ENCODE measurements around the gene ESR2.

DNA sequence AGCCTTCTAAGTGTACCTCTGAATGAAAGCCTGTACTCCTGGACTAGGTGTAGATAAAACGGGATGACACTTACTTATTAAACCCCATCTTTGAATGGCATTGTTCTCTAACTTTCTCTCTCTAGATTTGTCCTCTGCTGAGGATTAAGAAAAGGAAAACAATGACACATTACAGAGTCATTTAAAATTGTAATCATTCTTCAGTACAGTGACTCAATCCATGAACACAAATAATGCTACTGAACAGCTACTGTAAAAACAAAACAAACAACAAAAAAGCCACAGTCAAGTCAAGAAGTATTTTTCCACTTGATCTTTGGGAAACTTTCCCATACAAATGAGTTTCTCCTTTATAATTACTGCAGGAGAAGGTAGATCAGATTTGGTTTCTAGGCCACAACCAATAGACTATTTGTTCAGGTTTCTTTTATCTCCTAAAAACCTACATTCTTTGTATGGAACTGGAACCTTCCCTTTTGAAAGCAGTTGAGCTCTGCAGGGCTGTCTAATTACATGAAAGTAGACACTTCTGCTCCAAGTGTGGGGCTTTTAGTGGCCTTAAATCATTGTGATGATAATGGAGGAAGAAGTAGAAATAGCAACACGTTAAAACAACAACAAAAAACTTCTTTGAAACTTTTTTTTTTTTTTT lies 219.1 kb downstream of the ESR2 start:
- TF ChIP-seq, protein P1, sequence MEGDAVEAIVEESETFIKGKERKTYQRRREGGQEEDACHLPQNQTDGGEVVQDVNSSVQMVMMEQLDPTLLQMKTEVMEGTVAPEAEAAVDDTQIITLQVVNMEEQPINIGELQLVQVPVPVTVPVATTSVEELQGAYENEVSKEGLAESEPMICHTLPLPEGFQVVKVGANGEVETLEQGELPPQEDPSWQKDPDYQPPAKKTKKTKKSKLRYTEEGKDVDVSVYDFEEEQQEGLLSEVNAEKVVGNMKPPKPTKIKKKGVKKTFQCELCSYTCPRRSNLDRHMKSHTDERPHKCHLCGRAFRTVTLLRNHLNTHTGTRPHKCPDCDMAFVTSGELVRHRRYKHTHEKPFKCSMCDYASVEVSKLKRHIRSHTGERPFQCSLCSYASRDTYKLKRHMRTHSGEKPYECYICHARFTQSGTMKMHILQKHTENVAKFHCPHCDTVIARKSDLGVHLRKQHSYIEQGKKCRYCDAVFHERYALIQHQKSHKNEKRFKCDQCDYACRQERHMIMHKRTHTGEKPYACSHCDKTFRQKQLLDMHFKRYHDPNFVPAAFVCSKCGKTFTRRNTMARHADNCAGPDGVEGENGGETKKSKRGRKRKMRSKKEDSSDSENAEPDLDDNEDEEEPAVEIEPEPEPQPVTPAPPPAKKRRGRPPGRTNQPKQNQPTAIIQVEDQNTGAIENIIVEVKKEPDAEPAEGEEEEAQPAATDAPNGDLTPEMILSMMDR (IDR thresholded peaks at IDR 0.05), result no peak
- TF ChIP-seq POLR2A (IDR thresholded peaks at IDR 0.05), result no peak
